Measurements from ENCODE around the gene PRKCD. TPM values are rescaled to one million over a fixed set of nuclear protein-coding genes. Genes with fewer than 3 reads are reported as not detected.

PRKCD gene
- total and polyA plus RNA-seq, 9 of the 15 experiments (the other 6 are each of a cell fraction or from before 2014, with no cell fraction given): 2.5 to 19.5 (median 6.1) TPM

DNA sequence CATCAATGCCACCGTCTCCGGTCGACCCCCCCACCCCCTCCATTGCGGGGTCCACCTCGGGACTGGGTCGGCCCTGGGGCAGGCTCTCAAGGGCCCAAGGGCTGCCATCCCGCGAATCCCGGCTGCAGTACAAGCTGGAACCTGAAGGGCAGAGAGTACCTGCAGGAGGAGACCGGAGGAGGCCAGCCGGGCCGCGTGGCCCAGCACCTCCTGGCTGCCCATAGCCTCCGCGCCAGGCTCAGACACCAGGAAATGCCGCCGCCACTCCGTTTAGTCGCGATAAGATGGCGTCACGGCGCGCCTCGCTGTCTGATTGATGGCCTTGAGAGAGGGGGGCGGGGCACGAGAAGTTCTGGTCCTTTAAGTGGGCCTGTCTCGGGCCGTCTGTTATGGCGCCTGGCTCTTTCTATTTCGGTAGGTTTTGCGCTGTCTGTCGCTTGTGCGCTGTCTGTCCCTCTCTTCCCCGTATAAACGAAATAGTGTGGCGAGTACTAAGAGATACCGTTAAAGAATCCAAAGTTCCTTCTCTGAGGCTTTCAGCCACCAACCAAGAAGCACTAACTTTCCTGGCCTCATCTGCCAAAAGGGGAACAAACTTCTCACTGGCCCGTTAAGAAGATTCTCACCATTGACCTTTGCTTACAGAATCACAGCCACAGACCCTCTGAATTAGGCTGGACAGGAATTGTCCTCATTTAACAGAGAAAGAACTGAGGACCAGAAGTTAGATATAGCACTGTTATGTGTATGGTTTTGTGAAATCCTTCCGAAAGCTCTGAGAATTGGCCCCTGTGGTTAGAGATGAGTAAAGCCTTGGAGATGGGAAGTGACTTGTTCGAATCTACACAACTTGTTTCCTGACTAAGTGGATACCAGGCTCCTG lies 30.6 kb upstream of the PRKCD start, which contains the start of gene RFT1 (continued):
- TF ChIP-seq, protein P1, sequence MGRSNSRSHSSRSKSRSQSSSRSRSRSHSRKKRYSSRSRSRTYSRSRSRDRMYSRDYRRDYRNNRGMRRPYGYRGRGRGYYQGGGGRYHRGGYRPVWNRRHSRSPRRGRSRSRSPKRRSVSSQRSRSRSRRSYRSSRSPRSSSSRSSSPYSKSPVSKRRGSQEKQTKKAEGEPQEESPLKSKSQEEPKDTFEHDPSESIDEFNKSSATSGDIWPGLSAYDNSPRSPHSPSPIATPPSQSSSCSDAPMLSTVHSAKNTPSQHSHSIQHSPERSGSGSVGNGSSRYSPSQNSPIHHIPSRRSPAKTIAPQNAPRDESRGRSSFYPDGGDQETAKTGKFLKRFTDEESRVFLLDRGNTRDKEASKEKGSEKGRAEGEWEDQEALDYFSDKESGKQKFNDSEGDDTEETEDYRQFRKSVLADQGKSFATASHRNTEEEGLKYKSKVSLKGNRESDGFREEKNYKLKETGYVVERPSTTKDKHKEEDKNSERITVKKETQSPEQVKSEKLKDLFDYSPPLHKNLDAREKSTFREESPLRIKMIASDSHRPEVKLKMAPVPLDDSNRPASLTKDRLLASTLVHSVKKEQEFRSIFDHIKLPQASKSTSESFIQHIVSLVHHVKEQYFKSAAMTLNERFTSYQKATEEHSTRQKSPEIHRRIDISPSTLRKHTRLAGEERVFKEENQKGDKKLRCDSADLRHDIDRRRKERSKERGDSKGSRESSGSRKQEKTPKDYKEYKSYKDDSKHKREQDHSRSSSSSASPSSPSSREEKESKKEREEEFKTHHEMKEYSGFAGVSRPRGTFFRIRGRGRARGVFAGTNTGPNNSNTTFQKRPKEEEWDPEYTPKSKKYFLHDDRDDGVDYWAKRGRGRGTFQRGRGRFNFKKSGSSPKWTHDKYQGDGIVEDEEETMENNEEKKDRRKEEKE (IDR thresholded peaks at IDR 0.05; ENCODE audit: borderline replicate concordance in 1 of 2, control insufficient read depth in 1 of 2, low read depth in 2 of 2, low read length in 1 of 2): no peak
- TF ChIP-seq ZNF79 (CRISPR knock-in tag; IDR thresholded peaks at IDR 0.05; ENCODE audit: low read depth): no peak
- TF ChIP-seq SAP30 (IDR thresholded peaks at IDR 0.05; ENCODE audit: borderline replicate concordance, insufficient read depth, low read depth, low read length, poor library complexity, severe bottlenecking): peak; percentile 75
- TF ChIP-seq, protein P2, sequence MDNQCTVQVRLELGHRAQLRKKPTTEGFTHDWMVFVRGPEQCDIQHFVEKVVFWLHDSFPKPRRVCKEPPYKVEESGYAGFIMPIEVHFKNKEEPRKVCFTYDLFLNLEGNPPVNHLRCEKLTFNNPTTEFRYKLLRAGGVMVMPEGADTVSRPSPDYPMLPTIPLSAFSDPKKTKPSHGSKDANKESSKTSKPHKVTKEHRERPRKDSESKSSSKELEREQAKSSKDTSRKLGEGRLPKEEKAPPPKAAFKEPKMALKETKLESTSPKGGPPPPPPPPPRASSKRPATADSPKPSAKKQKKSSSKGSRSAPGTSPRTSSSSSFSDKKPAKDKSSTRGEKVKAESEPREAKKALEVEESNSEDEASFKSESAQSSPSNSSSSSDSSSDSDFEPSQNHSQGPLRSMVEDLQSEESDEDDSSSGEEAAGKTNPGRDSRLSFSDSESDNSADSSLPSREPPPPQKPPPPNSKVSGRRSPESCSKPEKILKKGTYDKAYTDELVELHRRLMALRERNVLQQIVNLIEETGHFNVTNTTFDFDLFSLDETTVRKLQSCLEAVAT (IDR thresholded peaks at IDR 0.05): no peak
- TF ChIP-seq, protein P3, sequence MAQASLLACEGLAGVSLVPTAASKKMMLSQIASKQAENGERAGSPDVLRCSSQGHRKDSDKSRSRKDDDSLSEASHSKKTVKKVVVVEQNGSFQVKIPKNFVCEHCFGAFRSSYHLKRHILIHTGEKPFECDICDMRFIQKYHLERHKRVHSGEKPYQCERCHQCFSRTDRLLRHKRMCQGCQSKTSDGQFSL (CRISPR knock-in tag; IDR thresholded peaks at IDR 0.05): peak; percentile 84
- TF ChIP-seq, protein P3 (tag; IDR thresholded peaks at IDR 0.05): no peak; a peak in 1 of 4 replicates
- TF ChIP-seq, protein P4, sequence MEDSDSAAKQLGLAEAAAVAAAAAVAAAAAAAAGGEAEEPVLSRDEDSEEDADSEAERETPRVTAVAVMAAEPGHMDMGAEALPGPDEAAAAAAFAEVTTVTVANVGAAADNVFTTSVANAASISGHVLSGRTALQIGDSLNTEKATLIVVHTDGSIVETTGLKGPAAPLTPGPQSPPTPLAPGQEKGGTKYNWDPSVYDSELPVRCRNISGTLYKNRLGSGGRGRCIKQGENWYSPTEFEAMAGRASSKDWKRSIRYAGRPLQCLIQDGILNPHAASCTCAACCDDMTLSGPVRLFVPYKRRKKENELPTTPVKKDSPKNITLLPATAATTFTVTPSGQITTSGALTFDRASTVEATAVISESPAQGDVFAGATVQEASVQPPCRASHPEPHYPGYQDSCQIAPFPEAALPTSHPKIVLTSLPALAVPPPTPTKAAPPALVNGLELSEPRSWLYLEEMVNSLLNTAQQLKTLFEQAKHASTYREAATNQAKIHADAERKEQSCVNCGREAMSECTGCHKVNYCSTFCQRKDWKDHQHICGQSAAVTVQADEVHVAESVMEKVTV (CRISPR knock-in tag; IDR thresholded peaks at IDR 0.05): no peak
- TF ChIP-seq ADNP (tag; IDR thresholded peaks at IDR 0.05): no peak
- TF ChIP-seq SMAD1 (IDR thresholded peaks at IDR 0.05; ENCODE audit: low read depth, low read length, partially characterized antibody): no peak
- TF ChIP-seq EWSR1 (IDR thresholded peaks at IDR 0.05; ENCODE audit: borderline replicate concordance, low read depth, partially characterized antibody): no peak
- TF ChIP-seq ZNF354B (CRISPR knock-in tag; IDR thresholded peaks at IDR 0.05): no peak
- no peak for TF ChIP-seq DACH1 (IDR thresholded peaks at IDR 0.05; ENCODE audit: partially characterized antibody)
- no peak for TF ChIP-seq SPI1 (IDR thresholded peaks at IDR 0.05; ENCODE audit: borderline replicate concordance, low read depth, low read length)
- no peak; the same call in 1 of the 2 replicates for TF ChIP-seq ZNF431 (CRISPR knock-in tag; IDR thresholded peaks at IDR 0.05)
- TF ChIP-seq, protein P5, sequence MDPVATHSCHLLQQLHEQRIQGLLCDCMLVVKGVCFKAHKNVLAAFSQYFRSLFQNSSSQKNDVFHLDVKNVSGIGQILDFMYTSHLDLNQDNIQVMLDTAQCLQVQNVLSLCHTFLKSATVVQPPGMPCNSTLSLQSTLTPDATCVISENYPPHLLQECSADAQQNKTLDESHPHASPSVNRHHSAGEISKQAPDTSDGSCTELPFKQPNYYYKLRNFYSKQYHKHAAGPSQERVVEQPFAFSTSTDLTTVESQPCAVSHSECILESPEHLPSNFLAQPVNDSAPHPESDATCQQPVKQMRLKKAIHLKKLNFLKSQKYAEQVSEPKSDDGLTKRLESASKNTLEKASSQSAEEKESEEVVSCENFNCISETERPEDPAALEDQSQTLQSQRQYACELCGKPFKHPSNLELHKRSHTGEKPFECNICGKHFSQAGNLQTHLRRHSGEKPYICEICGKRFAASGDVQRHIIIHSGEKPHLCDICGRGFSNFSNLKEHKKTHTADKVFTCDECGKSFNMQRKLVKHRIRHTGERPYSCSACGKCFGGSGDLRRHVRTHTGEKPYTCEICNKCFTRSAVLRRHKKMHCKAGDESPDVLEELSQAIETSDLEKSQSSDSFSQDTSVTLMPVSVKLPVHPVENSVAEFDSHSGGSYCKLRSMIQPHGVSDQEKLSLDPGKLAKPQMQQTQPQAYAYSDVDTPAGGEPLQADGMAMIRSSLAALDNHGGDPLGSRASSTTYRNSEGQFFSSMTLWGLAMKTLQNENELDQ (CRISPR knock-in tag; IDR thresholded peaks at IDR 0.05; ENCODE audit: borderline replicate concordance): no peak
- no peak for TF ChIP-seq HDAC2 (IDR thresholded peaks at IDR 0.05)
